NCI-H526 (cell line): ENCODE results near the gene AFAP1L1.

Source experiments
- DNase-seq, 2 experiments: peaks; one replicate each; lab custom pipeline; 2025; lab: John Stamatoyannopoulos, UW

Gene AFAP1L1

GRCh38 chr5:149314571-149315111 is 43.0 kb downstream of the AFAP1L1 start:
- no peak for DNase-seq

- DNase-seq, result no peak
Measured at GRCh38 chr5:149315753-149316152, 44.1 kb downstream of the AFAP1L1 start.

DNA sequence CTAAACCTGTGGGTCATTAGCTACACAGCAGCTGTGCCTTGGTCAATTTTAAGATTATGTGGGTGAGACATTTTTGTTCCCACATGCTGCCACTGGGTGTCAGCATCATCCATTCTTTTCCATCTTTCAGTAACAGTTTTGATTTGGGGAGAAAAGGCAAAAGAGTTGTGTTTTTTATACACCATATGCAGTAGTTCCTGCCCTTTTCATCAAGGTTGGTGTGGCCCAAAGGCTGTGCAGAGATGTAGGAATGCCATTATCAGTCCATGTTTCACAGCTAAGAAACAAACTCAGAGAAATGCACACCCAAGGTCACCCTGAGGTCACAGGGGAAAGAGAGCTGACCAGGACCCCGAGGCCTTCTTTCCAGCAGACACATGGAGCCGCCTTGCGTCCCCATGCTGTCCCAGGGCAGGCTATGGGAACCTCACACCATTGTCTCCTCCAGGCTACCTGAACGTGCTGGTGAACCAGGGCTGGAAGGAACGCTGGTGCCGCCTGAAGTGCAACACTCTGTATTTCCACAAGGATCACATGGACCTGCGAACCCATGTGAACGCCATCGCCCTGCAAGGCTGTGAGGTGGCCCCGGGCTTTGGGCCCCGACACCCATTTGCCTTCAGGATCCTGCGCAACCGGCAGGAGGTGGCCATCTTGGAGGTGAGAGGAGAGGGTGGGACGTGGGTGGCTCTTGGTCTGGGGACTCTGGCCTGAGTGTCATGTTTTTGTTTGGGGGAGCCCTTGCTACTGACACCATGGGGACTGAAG is 45.8 kb downstream of the AFAP1L1 start:
- peak; percentile 32 to 65 for DNase-seq

- DNase-seq, result no peak
Measured at GRCh38 chr5:149319174-149319573, 47.5 kb downstream of the AFAP1L1 start.

DNA sequence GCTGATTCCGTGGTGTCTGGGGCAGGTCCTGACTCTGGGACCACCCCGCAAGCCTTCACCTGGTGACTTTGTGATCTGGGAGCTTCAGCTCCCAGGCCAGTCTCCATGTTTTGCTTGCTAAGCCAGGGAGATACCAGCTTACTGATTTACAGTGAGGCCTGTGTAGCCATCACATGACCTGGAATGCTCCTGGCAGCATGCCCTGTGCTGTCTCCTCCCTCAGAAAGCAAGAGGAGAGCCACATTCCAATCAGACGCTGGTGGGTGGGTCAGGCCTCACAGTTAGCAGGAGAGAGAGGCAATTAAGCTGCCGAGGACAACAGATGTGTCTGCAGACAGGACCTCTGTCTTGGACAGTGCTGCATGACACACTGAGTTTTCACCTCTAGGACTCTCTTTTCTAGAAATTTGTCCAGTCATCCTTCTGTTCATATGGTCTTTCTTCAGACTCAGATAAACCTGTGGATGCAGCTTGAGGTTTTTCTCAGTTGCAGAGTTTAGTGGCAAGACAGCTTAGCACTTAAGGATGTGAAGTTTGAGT is 49.2 kb downstream of the AFAP1L1 start:
- DNase-seq, result peak; percentile 33 to 58

GRCh38 chr5:149322518-149322917 is 50.9 kb downstream of the AFAP1L1 start:
- no peak for DNase-seq

GRCh38 chr5:149323210-149323609 is 51.6 kb downstream of the AFAP1L1 start:
- DNase-seq, result no peak

DNA sequence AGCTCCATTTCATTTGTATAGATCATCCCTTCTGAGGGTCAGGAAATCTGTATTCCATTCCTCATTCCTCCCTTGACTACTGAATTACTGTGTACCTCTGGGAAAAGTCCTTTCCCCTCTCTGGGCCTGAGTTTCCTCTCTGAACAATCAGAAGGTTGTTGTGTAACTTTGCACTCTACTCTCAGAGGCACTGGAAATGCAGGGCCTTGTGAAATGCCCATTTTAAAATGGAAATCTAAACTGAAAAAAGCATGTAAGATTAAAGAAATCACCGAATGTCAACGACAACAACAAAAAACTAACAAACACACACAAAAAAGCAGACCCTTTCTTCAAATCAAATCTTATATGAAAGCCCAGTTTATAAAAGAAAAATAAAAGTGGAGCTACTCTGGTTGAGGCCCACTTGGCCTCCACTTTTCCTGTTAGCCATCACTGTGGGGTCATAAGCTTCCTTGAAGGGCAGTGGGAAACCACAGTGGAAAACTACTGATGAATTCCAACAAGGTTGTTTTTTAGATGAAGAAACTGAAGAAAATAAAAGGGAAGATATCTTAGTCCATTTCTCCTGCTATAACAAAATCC is 52.1 kb downstream of the AFAP1L1 start:
- DNase-seq, result no peak

DNA sequence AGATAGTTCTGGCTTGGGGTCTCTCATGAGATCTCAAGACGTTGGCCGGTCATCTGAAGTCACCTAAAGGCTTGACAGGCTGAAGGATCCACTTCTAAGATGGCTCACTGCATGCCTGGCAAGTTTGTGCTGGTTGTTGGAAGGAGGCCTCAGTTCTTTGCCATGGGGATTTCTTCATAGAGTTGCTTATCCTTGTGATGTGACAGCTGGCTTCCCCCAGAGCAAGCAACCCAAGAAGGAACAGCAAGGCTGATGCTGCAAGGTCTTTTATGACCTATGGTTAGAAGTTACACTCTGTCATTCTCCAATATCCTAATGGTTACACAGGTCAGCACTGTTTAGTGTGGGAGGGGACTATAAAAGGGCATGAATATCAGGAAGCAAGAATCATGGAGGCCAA is 53.0 kb downstream of the AFAP1L1 start:
- no peak for DNase-seq

DNA sequence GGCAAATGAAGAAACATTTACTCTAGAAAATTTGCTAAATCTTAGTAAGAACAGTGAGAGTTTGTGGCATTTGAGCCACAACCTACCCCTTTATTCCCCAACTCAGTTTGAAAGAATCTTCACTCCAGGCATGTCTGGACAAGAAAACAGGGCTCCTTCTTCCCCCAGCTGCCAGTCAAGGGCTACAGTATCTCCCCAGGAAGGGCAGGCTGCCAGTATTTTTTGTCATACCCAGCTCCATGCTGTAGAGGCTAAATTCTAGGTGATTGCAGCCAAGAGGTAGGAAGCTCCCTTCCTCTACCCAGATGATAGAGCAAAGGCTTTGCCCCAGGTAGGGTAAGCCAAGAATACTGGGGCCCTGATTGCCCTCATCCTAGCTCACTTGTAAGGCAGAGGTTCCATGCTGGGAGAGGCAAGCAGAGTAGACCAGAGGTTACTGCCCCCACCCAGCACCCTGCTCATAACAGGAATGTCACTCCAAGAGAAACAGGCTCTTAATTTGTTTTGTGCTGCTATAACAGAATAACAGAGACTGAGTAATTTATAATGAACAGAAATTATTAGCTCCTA is 53.6 kb downstream of the AFAP1L1 start:
- DNase-seq, result no peak

DNA sequence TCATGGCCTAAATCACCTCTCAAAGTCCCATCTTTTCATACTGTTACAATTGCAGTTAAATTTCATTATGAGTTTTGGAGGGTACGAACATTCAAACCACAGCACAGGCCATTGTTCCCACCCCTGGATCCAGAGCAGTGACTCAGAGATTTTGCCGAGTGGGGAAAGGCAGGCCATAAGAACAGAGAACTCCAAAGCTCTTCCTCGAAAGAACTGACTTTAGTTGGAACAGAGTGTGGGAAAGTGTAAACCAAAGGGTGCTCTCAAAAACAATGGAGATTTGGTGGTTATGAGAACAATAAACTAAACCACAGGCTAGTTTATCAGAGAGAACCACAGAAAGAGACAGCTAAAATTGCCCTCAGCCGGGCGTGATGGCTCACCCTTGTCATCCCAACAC is 54.2 kb downstream of the AFAP1L1 start:
- DNase-seq, result no peak

GRCh38 chr5:149326611-149327010 is 55.0 kb downstream of the AFAP1L1 start:
- no peak for DNase-seq

GRCh38 chr5:149328177-149328576 is 56.5 kb downstream of the AFAP1L1 start:
- no peak for DNase-seq

DNA sequence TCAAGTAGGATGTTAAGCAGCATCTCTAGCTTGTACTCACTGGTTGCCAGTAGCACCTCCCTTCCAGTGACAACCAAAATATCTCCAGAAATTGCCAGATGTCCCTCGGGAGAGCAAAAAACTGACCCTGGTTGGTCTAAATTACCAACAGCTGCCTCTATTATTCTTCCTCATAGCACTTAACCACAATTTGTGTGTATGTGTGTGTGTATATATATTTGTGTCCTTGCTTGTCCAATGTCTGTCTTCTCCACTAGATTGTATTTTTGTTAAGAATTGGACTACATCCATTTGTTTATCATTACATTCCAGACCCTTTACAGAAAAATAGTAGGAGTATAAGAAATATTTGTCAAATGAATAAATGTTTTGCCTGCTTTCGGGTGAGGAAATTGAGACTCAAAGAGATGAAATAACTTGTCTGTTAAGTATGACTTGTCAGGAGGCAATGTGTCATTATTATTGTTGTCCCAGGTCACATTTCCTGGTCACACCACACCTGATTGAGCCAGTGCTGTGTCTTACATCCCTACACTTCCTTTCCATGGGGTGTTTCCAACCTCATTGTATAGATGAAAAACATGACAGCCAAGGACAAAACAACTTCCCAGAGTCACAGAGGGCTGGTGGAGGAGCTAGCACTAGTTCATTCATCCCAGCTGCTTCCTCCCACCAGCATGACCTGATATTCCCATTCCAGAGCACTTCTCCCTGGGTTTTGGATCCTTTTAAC is 62.2 kb downstream of the AFAP1L1 start:
- DNase-seq, result no peak

- DNase-seq, result peak; percentile 20 to 77
Measured at GRCh38 chr5:149337736-149338135, 66.1 kb downstream of the AFAP1L1 start.

DNA sequence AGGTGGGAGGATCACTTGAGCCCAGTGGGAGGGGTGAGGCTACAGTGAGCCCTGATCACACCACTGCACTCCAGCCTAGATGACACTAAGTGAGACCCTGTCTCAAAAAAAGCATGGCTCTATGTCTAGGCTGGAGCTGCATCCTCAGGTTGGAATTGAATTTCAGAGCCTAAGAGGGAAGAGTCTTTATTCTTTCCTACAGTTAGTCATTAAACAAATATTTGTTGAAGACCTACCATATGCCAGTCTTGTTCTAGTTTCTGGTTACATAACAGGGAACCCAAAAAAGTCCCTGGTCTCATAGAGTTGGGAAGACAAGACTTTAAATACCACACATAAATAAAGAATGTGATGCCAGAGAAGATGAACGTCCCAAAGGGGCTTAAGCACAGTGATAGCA is 66.7 kb downstream of the AFAP1L1 start:
- DNase-seq, result no peak

- DNase-seq, result no peak
Measured at GRCh38 chr5:149340920-149341319, 69.3 kb downstream of the AFAP1L1 start.

DNA sequence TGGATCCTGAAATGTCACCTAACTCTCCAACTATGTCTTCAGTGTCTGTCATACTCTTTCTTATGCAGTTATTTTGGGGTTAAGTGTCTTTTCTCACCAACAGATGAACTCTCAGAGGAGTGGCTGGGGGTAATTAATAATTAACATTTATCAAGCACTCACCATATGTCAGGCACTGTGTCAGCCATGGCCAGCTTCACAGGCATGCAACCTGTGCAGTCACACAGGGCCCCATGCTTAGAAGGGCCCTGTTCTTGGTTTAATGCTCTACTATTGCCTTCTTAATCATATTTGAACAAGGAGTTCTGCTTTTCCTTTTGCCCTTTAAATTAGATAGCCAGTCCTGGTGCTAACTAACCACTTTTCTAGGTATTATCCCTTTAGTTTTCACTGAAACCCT is 70.2 kb downstream of the AFAP1L1 start:
- DNase-seq, result no peak

DNA sequence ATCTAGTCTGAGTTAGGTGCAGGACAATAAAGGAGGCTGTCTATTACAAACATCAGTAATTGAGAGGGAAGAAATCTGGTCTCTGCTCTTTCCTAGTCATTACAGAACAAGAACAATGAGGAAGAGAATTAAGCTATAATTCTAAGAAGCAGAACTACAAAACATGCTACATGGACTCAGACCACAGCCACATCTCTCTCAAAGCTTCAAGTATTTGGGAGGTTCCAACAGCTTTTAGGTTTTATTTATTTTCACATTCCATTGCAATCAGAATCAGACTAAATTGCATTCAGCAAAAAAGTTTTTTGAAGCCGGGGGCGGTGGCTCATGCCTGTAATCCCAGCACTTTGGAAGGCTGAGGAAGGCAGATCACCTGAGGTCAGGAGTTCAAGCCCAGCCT is 72.5 kb downstream of the AFAP1L1 start:
- DNase-seq, result no peak

DNA sequence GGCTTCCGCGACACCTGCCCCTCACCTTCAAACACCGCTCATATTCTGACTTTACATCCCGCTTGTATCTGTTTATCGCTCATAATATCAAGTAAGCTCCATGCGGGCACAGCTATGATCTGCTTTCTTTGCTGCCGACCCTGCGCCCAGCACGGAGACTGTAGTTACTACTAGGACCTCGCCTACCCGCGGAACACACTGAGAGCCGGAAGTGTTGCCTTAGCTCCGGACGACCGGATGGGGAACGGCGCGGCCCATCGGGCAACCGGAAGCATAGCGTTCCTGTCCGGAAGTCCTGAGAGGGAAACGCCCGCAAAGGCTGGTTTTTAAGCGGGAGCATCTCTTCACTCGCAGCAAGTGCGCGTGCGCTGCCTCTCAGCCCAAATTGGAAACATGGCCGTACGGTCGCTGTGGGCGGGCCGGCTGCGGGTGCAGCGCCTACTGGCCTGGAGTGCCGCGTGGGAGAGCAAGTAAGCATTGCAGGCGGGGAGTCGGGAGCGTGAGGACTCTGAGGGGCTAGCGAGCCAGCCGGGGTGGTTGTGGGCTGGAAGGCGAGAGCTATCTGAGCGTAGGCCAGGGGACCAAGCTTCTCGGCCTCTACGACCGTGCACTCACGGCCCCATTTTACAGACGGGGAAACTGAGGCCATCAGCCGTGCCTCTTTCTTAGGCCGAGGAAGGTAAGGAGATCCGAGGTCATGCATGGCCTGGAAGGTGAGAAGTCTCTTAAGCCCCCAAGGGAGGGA is 73.7 kb downstream of the AFAP1L1 start, which contains the start of gene GRPEL2:
Gene GRPEL2, plus strand, starts transcription at position 353 of the 745 bp plus-strand sequence. Its CDS starts 41 bp downstream, at position 394.
- peak; percentile 96 to 98 for DNase-seq

GRCh38 chr5:149345892-149346222 is 74.2 kb downstream of the AFAP1L1 start:
- DNase-seq, result no peak
